EH (cell line): ENCODE measurements around the gene CRIP2.

ENCODE experiments used
- DNase-seq: peaks from one replicate; pipeline ENCODE4 v3.0.0-alpha.2; 2015; ENCODE audit warnings: low read depth

CRIP2 gene

DNA sequence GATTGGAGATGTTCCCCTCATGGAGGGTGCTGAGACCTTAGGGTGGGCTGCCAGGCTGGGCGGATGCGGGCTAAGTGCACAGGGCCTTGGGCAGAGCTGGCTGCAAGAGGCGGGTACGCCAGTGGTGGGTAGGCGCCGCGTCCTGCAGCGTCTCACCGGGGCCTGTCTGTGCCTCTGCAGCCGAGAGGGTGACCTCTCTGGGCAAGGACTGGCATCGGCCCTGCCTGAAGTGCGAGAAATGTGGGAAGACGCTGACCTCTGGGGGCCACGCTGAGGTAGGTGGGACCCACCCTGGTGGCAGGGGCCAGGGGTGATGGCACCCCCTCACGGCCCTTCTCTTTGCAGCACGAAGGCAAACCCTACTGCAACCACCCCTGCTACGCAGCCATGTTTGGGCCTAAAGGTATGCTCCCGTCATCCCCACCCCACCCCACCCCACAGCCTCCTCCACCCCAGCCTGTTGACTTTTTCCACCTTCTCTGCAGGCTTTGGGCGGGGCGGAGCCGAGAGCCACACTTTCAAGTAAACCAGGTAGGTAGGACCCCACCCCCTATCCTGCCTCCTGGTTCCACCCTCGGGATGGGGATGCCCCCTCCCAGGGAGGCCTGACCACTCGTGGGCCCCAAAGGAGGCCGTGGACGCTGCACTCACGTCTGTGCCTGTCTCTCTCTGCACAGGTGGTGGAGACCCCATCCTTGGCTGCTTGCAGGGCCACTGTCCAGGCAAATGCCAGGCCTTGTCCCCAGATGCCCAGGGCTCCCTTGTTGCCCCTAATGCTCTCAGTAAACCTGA is 13.6 kb downstream of the CRIP2 start:
- DNase-seq, result no peak

DNA sequence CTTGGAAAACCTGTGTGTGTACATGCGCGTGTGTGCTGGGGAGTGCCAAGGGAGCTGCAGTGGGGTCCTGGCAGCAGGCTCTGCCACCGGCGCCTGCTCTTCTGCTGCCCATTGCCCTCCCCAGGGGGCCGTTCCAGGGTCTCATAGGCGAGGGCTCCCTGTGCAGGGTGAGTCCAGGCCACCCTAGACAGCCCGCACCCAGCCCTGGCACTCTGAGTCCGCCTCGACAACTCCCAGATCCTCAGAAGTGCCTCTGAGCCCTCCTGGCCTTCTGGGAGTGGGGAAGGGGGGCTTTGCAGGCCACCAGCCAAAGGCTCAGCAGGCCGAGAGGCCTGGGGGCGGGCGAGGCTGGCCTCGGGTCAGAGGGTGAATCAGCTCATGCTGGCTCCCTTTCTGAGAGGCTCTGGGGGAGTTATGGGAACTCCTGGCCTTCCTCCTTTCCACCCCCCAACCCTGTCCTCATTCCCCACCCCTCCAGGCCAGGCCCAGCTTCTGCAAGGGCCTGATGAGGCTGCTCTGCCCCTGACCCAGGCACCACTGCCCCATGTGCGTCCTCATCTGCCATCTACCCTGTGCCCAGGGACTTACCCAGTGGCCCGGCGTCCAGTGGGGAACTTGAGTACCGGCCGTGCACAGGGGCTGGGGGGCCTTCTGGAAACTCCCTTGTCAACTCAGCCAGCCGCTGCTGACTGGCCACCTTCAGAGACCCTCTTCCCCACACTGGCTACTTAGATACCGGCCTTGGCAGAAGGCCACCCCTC is 14.3 kb downstream of the CRIP2 start:
- no peak for DNase-seq

DNA sequence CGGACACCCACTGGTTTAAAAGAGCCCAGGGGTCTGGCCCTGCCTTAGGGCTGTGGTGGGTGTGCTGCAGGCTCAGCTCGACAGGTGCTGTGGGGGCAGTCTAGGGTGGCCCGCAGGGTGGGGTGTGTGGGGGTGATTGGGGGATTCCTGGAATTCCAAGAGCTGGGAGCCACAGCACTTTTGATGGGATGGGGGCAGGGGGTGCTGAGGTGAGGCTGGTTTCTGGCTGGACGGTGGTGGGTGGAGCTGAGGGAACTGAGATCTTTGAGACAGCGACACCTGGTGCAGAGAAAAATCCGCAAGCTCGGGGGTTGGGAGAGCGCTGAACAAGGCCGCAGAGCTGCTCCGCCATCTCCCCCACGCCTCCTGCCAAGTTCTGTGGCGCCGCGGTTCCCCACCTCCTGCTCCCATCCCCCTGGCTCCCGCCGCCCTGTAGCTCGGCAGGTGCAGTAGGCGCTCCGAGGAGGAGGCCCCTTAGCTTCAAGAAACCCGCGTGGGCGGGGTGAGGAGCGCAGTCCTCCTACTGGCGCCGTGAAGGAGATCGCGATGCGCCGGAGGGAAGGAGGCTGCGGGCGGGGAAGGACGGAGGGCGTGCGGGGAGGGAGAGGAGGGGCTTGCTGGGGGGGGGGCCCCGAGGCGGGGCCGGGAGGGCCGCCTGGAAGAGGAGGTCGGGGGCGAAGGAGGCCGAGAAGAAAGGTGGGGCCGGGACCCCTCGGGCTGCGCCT is 15.1 kb downstream of the CRIP2 start:
- peak; percentile 78 for DNase-seq

DNA sequence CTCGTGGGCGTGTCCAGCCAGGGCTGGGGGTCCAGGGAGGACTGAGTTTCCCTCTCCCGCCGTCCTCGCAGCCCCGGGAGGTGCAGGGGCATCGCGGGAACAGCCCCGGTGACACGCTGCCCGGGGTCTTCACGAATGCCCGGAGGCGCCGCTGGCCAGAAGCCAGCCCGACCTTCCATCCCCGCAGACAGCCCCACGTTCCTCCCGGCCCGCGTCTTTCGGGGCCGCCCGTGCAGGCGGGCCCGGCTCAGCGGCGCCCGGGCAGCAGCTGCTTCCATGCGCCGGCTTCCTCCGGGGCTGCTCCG is 15.6 kb downstream of the CRIP2 start:
- DNase-seq, result no peak

DNA sequence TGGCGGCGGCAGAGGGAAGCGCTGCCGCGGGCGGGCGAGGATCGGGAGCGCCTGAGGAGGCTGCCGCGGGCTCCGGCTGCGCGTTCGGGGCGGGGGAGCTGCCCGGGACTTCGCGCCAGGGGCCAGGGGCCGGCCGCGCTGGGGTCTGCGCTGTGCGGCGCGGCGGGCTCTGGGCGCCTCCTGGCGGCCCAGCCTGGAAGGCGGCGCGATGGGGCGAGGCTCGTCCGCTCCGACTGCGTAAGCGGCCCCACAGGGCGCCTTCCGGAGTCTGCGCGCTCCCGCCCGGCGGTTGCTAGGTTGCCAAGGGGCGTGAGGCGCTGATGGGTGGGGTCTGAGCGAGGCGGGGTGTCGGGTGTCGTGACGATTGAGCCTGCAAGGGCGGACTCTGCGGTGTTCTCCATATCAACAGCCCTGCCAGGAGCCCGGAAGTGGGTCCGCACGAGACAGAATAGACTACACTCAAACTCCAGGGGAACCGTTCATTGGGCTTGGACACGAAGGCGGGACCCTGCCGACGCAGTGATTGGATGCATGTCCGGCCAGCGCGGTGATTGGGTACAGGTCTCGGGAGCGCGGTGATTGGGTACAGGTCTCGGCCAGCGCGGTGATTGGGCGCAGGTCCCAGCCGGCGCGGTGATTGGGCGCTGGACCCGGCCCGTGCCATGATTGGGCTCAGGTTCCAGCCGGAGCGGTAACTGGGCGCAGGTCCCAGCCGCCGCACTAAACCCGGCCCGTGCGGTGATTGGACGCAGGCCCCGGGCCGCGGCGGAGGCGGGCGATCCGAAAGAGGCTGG is 16.1 kb downstream of the CRIP2 start, which contains the start of gene TEDC1:
TEDC1 (plus strand) TSS at position 675 of the 794 bp plus-strand sequence. CDS start 130 bp downstream, outside the sequence.
- peak; percentile 100 for DNase-seq

DNA sequence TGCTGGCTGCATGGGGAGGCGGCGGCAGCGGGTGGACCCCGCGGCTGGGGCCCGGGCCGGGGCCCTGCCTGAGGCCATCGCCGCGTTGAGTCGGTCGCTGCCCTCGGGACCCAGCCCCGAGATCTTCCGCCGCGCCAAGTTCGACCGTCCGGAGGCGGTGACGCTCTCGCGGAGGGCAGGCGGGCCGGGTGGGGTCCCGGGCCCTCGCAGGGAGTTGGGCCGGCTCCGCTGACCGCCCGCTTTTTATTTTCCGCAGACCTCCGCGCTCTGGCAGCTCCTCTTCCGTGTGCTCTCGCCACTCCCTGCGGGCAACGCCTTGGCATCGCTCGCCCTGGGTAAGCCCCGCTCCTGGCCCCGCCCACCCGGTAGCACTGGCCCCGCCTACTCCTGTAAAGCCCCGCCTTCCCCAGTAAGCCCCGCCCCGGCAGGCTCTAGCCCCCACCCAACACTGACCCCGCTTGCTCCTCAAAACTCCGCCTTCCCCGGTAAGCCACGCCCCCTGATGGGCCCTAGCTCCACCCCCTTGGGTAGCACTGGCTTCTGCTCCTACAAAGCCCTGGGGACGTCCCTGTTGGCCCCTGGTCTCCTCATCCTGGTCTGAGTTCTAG is 16.8 kb downstream of the CRIP2 start:
- DNase-seq, result peak; percentile 61

DNA sequence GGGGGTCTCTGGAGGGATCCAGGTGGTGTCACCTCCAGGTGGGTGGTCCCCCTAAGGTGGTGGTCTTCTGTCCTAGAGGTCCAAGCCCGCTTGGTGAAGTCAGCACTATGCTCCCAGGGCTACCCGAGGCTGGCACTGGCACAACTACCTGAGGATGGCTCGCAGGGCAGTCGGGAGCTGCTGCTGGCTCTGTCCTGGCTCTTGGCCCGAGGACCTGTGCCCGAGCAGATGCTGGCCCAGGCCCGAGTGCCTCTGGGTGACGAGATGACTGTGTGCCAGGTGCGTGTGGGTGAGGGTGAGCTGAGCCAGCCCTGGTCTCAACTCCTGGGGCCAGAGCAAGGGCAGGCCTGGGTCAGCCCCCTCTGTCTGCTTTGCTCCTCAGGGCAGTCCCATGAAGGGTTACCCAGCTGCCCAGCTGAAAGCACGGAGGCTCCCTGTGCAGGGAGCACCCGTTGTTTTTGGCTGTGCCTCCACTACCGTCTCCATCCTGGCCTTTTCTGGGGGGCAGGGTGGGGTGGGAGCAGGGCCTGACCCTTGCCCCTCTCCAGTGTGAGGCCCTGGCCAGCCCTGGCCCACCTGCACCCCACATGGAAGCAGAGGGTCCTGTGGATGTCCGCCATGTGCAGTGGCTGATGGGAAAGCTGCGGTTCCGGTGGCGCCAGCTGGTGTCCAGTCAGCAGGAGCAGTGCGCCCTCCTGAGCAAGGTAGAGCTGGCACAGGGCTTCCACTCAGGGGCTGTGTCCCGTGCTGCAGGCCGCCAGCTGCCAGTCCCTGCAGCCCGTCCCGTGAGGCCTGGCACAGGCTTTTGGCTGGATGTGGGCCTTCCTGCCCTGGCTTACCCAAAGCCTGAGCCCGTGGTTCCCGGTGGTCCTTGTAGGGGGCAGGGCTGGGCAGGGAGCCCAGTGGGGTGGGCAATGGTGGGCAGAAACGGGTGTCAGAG is 17.7 kb downstream of the CRIP2 start:
- DNase-seq, result no peak

DNA sequence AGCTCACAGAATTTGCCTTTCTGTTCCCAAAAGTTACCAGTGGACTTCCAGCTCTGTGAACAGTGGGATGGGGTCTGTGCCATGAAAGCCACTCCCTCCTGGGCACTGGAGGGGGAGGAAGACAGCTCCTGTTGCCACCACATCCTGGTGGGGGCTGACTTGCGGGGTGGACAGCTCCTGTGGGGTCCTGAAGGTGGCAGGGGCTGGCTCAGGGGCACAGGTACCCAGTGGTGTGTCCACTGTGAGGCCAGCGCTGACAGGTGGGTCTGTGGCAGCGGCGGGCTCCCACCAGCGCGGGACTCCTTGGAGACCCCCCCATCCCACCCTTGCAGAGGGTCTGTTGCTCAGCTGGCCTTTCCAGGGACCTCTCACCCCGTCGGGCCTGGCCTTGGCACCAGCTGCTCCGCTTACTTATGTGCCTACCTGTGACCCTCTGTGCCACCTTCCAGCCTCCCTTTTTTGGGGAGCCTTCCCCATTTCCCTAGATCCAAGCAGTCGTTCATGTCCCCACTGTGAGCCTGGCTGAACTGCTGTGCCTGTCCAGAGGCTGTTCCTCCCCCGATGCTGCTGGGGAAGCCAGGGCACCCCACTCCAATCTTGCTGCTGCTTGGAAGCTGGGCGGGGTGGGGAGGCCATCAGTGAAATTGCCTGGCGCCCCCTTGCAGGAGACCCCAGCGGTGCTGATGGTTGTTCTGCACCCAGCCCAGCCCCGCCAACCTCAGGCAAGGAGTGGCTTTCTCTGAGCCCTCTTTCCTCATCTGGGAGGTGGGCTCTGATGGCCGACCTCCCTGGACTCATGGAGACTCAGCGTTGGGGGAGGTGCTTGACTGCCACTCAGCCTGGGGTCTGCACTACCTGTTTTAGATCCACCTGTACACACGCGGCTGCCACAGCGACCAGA is 18.6 kb downstream of the CRIP2 start:
- DNase-seq, result no peak

DNA sequence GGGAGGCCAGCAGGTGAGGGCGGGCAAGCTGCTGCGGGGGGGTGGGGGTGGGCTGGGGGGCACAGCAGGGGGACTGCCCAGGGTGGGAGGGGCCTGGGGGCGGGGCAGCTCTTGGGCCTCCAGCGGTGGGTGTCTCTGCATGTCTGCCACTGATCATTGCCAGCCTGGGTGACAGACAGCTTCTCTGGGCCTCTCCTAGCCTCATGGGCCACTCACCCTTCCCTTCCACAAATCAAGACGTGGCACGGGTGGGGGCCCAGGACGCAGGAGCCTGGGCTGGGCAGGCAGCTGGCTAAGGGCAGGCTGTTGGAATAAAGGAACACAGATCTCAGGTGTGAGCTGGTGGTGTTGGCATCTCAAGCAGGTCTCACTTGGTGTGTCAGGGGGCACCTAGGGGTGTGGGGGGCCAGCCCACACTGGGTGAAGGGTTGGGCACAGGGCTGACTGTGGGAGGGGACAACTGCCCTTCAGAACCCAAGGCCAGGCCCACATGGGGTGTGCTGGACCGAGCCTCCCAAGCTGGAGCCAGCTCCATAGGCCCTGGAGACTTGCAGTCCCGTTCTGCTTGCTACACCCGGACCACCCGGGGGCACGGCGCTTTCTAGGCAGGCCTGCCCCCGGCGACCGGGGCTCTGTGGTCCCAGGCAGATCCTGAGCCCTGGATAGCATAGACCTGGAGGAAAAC is 19.4 kb downstream of the CRIP2 start:
- DNase-seq, result no peak

DNA sequence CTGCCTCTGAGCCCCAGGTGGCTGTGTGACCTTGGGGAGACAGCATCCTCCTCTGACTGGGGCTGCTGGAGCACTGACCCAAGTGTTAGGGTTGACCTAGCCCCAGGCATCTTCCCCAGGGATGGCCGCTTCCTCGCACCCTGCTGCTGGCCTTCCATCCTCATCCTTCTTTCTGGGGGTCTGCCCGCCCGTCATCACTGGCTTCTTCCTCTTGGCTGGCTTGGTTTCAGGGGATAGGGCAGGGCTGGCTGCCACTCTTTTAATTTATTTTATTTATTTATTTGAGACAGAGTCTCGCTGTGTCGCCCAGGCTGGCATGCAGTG is 19.9 kb downstream of the CRIP2 start:
- no peak for DNase-seq

DNA sequence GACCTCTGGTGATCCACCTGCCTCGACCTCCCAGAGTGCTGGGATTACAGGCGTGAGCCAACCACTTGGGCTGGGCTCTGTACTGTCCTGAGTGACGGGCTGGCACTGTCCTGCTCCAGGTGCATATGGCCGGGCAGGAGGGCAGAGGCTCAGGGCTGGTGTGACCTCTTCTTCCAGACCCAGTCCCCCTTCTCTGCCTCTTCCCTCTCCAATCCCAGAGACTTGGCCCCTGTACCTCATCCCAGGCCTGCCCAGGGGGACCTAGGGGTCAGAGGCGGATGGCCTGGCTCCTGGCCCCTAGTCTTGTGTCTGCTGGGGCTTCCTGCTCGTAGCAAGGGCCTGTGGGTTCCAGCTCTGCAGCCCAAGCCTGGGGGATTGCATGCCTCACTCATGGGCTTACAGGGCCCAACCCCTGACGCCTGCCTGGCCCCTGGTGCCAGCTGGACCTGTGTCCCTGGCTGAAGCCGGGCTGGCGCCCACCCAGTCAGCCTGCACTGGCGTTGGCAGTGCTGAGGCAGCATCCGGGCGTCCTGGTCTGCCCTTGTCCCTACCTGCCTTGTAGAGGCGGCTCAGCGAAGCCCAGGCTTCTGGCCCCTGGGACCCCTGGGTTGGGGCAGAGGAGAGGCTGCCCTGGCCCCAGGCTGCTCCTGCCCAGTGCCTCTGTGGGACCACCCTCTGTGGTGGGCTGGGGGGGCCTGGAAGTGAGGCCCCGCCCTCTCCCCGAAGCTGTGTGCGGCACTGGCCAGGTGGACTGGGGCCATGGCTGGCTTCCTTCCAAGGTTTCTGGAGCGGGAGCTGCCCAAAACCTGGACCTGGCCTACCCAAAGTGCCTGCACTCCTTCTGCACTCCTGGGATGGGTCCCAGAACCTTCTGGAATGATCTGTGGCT is 20.7 kb downstream of the CRIP2 start:
- no peak for DNase-seq

DNA sequence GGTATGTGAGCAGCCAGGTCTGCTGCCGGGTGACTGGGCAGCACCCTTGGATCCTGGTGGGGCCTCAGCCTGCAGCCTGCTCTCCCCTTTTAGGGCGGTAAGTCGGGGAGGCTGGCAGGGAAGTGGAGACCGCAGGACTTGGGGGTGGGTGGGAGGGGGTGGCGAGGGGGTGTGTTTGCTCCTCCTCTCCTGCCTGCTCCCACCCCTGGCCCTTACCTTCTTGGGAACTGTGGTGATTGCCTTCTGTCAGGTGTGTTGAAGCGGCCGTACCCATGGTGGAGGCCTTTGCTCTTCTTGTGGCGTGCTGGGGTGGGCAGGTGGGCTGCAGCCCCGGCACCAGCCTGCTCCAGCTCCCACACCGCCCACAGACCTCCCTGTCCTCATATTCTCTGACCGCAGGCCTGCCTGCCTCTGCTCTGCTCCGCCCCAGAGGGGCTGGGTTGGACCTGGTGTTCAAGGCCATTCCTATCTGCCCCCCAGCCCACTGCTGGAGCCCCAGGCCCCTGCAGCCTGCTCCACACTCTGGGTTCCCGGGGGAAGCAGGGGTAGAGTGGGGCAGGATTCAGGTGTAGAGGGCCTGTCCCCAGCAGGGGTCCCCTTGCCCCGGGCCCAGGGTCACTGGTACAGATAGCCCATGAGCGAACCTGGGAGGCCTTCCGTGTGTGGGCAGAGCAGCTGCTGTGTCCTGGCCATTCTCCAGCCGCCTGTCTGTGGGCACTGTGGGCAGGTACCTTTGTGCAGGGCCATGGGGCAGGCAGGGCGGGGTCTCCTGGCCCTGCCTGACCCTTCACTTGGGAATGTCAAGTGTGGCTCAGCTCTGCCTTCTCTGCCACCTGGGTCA is 21.6 kb downstream of the CRIP2 start:
- DNase-seq, result no peak

DNA sequence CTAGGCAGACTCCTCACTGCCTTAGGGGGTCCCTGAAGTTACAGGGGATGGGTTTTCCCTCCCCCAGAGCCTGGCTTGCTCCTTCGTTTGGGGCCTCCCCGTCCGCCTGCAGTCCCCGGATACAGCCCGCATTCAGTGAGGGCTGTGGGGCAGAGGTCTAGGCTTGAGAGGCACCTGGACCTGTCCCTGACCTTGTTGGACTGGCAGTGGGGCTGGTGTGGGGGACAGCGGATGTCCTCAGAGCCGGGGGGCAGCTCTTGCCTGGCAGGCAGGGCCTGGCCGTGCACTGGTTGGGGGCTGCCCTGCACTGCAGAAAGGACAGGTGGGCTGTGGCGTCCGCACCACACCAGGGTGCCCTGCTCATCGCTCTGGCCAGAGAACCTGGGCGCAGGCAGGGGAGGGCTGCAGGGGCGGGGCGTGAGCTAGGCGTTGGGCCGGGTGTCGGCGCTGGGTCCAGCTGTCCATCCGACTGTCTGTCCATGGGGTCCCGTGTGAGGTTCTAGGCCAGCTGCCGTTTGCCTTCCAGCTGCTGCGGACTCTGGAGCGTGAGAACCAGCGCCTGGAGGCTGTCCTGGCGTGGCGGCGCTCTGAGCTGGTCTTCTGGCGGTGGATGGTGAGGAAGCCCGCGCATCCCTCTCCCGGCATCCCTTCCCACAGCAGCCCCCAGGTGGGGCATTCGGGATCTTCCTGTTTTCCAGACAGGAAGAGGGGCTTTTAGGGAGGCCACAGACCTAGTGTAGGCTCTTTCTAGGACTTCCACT is 22.4 kb downstream of the CRIP2 start:
- DNase-seq, result no peak

DNA sequence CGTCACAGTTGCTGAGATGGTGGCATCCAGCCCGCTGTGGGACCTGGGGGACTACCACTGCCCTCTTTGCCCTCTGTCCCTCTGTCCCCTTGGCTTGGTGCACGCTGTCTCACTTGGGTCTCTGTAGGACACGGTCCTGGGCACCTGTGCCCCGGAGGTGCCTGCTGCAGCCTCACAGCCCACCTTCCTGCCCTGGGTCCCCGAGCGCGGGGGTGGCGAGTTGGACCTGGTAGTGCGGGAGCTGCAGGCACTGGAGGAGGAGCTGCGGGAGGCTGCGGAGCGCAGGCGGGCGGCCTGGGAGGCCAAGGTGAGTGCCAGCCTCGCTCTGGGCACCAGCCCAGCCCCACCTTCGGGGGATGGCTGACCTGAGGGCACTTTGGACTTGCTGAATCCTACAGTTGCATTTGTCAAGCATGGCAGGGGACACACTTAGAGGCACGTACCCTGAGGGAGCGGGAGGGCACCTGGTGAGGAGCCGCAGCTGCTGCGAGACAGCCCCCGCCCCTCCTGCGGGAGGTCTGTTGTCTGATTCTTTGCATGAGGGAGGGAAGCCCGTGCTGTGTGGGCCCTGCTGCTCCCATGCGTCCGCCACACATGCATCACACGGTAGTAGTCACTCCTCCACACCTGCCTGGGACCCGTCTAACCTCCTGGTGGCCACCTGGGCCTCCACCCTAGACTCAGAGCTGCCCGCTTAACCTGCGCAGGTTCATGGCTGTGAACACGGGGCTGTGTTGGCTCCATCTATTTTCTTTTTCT is 23.2 kb downstream of the CRIP2 start:
- DNase-seq, result no peak

DNA sequence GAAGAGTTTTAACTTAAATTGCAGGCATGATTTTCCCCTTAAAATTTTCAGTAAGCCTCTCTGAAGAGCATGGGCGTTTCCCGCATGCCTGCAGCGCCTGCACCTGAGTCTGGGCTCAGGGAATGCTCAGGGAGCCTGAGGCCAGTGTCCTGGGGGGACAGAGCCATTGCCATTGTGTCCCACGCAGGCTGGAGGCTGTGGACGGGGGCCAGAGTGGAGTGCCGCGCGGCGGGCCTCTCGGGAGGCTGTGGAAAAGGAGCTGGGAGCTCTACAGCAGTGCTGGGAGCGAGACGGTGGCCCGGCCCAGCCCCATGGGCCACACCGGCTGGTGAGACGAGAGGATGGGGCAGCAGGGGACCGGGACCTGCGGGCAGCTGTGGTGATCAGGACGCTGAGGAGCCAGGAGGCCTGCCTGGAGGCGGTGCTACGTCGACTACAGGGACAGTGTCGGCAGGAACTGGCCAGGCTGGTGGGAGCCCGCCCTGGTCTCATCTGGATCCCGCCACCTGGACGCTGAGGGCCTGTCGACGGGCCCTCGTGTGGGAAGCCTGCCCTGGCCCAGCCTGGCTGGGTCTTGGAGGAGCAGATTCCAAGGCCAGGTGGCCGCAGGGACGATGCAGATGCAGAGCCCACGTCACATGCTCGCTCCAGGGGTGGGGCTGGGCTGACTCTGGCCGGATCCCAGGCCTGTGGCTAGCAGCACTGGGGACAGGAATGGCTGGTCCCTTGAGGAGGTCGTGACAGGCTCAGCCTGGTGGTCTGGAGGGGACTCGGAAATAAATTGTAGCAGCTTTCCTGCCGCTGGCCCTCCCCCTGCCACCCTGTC is 24.0 kb downstream of the CRIP2 start:
- no peak for DNase-seq
